ENCODE data around the gene ZNF750. TPM values are rescaled to one million over a fixed set of nuclear protein-coding genes. Genes with fewer than 3 reads are reported as not detected.

ZNF750 gene
- total and polyA plus RNA-seq, 3 donors from 2014 or later, result 0.21 to 0.63 (median 0.50) TPM

DNA sequence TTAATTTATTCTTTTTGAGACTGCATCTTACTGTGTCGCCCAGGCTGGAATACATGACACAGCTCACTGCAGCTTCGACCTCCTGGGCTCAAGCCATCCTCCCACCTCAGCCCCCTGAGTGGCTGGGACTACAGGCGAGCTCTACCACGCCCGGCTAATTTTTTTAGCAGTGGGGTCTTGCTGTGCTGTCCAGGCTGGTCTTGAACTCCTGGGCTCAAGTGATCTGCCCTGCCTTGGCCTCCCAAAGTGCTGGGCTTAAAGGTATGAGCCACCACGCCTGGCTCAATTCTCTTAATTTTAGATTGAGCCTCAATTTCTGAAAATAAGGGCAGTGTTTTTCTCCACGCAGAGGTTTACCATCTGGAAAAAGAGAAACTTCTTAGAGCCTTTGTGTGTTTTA lies 41.1 kb downstream of the ZNF750 start:
- Histone ChIP-seq H3K27me3 (no peaks in the 10 kb centered on the region), H3K9me3 (no peaks in the 10 kb centered on the region), H3K4me3 (no peak overlapping the region), H3K27ac (no peak overlapping the region), H3K36me3 (ENCODE audit: low read depth, missing control alignments) (no peaks in the 10 kb centered on the region), H3K4me1 (peaks cover 6% of the 10 kb centered on the region)
- TF ChIP-seq POLR2A (IDR thresholded peaks at IDR 0.05), result no peak
- TF ChIP-seq, protein P1, sequence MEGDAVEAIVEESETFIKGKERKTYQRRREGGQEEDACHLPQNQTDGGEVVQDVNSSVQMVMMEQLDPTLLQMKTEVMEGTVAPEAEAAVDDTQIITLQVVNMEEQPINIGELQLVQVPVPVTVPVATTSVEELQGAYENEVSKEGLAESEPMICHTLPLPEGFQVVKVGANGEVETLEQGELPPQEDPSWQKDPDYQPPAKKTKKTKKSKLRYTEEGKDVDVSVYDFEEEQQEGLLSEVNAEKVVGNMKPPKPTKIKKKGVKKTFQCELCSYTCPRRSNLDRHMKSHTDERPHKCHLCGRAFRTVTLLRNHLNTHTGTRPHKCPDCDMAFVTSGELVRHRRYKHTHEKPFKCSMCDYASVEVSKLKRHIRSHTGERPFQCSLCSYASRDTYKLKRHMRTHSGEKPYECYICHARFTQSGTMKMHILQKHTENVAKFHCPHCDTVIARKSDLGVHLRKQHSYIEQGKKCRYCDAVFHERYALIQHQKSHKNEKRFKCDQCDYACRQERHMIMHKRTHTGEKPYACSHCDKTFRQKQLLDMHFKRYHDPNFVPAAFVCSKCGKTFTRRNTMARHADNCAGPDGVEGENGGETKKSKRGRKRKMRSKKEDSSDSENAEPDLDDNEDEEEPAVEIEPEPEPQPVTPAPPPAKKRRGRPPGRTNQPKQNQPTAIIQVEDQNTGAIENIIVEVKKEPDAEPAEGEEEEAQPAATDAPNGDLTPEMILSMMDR (IDR thresholded peaks at IDR 0.05), result no peak
- DNase-seq, result no peak
- 97 to 99% methylated on average over 7 of the region's 7 CpGs for WGBS, 2 donors
- intact Hi-C loops (cut with DNase I; ENCODE audit: low total_unique reads), result no loop called here

DNA sequence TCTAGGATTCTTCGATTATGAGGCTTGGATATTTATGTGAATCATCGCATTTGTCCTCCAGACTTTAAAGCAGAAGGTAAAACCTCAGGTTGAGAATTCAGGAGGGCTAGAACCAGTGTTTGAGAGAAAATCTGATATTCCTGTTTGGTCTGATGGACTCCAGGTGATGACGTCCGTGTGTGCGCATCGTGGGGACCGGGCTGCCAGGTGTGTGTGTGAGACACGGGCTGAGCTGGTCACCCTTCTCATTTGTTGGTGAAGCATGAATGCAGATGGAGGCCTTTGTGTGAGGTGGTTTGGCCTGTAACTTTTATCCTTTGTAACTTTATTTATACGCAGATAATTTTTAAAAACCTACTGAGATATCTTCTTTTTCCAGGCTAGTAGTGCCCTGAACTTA lies 42.8 kb downstream of the ZNF750 start:
- 95 to 96% methylated on average over 9 of the region's 9 CpGs for WGBS, 2 donors

DNA sequence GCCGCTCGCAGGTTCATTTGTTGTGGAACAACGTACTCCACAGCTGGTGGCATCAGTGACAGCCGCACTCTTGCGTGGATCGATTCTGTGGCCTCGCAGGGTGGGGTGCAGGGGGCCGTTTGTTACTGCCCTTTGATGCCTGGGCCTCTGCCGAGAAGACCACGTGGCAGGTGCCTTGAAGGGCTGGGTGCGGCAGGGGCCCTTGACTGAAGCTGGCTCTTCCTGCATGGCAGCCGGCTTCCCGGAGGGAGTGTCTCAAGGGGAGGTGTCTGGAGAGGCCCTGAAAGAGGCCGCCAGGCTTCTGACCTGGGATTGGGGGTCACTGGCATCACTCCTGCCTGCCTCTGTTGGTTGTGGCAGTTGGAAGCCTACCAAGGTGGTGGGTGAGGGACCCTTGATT lies 44.2 kb downstream of the ZNF750 start:
- TF ChIP-seq, protein P1 (IDR thresholded peaks at IDR 0.05), result no peak
- no peak for TF ChIP-seq POLR2A (IDR thresholded peaks at IDR 0.05)
- DNase-seq, result no peak
- no peak overlapping the region for H3K4me3 ChIP-seq
- H3K36me3 ChIP-seq (ENCODE audit: low read depth, missing control alignments), result no peaks in the 10 kb centered on the region
- WGBS, 2 donors, result 94 to 98% methylated on average over 8 to 14 of the region's 14 CpGs
- peaks cover 6% of the 10 kb centered on the region for H3K4me1 ChIP-seq
- no peak overlapping the region for H3K27ac ChIP-seq
- H3K27me3 ChIP-seq, result no peaks in the 10 kb centered on the region
- no peaks in the 10 kb centered on the region for H3K9me3 ChIP-seq
- intact Hi-C loops (cut with DNase I; ENCODE audit: low total_unique reads), result no loop called here

More for the DNA sequence above, 42.8 kb downstream of the ZNF750 start:
- peaks cover 6% of the 10 kb centered on the region for H3K4me1 ChIP-seq
- H3K36me3 ChIP-seq (ENCODE audit: low read depth, missing control alignments), result no peaks in the 10 kb centered on the region
- H3K4me3 ChIP-seq, result no peak overlapping the region
- H3K9me3 ChIP-seq, result no peaks in the 10 kb centered on the region
- intact Hi-C loops (cut with DNase I; ENCODE audit: low total_unique reads), result no loop called here
- H3K27ac ChIP-seq, result no peak overlapping the region
- no peak for TF ChIP-seq POLR2A (IDR thresholded peaks at IDR 0.05)
- TF ChIP-seq, protein P1 (IDR thresholded peaks at IDR 0.05), result no peak
- no peaks in the 10 kb centered on the region for H3K27me3 ChIP-seq
- no peak for DNase-seq

DNA sequence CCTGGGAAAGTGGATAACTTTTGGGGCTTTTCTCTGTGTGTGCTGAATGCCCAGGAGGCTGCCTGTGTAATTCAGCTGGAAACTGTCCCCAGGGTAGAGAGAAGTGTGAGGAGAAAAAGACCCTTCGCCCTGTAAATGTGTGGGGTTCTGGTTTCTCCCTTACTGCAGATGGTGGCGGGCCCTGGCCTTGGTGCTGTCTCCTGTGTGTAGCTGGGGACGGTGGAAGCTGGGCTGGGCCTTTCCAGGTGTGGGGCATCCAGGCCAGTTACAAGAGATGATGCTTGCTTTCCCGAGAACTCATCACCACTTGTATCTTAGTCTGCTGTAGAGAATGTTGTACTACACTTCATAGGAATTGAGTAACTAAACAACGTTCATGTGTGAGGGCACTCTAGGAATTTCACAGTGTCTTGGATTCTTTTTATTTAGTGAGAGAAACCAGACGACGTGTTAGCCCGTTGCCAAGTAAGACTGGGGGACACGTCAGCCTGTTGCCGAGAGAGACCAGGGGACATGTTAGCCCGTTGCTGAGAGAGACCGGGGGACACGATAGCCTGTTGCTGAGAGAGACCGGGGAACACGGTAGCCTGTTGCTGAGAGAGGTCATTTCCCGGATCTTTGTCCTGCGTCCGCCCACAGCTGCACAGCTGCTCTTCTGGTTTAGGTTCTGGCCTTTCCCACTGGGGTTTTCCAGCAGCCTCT lies 44.9 kb downstream of the ZNF750 start:
- no peak for TF ChIP-seq POLR2A (IDR thresholded peaks at IDR 0.05)
- TF ChIP-seq, protein P1 (IDR thresholded peaks at IDR 0.05), result no peak
- 68 to 72% methylated on average over 18 of the region's 18 CpGs for WGBS, 2 donors
- intact Hi-C loops (cut with DNase I; ENCODE audit: low total_unique reads), result no loop called here

More for the DNA sequence above, 44.9 kb downstream of the ZNF750 start:
- no peak overlapping the region for H3K27ac ChIP-seq
- no peaks in the 10 kb centered on the region for H3K9me3 ChIP-seq
- peak; percentile 51 for DNase-seq
- H3K36me3 ChIP-seq (ENCODE audit: low read depth, missing control alignments), result no peaks in the 10 kb centered on the region
- H3K27me3 ChIP-seq, result no peaks in the 10 kb centered on the region
- H3K4me1 ChIP-seq, result peaks cover 6% of the 10 kb centered on the region
- H3K4me3 ChIP-seq, result no peak overlapping the region
